22Rv1 (cell line): ENCODE data around the gene STH.

ENCODE experiments used
- H3K27ac ChIP-seq: fragments of 450-650 bp; 2 replicates; pipeline ENCODE4 v1.5.1; 2017
- ZFX ChIP-seq: fragments of 450-650 bp; IDR thresholded peaks from 2 replicates; pipeline ENCODE4 v1.6.1; 2017; ENCODE audit warnings: antibody characterized with exemption, borderline replicate concordance
- TF ChIP-seq, protein P1 (sequence below): fragments of 450-650 bp; IDR thresholded peaks from 2 replicates; pipeline ENCODE4 v1.5.1; 2017; ENCODE audit warnings: mild to moderate bottlenecking

STH gene

DNA sequence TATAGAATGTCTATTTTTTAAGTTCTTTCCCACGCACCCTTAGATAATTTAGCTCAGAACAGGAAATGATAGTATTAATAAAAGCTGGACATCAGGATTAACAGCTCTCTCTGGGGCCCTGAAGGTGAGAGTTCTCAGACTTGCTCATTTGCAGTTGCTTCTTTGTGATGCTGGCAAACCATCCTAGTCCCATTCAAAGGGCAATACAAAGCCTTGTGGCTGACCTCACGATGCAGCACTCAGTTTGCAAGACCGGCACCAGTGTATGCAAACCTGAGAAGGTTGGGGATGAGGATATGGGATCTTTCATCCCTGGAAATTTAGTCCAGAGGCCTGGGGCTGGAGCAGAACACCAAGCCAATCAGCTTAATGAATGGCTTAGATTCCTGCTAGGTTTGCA is 29.3 kb downstream of the STH start:
- no peak for TF ChIP-seq ZFX
- TF ChIP-seq, protein P1, sequence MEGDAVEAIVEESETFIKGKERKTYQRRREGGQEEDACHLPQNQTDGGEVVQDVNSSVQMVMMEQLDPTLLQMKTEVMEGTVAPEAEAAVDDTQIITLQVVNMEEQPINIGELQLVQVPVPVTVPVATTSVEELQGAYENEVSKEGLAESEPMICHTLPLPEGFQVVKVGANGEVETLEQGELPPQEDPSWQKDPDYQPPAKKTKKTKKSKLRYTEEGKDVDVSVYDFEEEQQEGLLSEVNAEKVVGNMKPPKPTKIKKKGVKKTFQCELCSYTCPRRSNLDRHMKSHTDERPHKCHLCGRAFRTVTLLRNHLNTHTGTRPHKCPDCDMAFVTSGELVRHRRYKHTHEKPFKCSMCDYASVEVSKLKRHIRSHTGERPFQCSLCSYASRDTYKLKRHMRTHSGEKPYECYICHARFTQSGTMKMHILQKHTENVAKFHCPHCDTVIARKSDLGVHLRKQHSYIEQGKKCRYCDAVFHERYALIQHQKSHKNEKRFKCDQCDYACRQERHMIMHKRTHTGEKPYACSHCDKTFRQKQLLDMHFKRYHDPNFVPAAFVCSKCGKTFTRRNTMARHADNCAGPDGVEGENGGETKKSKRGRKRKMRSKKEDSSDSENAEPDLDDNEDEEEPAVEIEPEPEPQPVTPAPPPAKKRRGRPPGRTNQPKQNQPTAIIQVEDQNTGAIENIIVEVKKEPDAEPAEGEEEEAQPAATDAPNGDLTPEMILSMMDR, result no peak
- no peak overlapping the region for H3K27ac ChIP-seq

- no peak overlapping the region for H3K27ac ChIP-seq
- no peak for TF ChIP-seq ZFX
- TF ChIP-seq, protein P1, result no peak
Measured at GRCh38 chr17:46028981-46029565, 30.0 kb downstream of the STH start.

DNA sequence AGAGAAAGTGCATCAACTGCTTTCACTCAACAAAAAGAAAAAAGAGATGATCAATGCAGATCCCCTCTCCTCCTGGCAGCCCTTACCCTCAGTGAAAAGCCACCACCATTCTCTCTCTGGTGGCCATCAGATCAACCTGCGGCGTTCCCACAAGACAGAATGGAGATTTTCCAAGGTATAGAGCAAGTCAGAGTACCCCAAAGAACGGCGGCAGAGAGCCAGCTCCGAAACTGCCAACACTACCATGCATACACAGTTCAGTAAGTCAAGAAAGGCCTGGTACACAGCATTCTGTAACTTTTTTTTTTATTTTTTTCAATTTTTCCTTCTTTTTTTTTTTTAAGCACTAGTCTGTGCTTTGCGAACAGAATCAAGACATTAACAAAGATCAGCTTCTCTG is 30.6 kb downstream of the STH start:
- H3K27ac ChIP-seq, result no peak overlapping the region
- TF ChIP-seq ZFX, result no peak

DNA sequence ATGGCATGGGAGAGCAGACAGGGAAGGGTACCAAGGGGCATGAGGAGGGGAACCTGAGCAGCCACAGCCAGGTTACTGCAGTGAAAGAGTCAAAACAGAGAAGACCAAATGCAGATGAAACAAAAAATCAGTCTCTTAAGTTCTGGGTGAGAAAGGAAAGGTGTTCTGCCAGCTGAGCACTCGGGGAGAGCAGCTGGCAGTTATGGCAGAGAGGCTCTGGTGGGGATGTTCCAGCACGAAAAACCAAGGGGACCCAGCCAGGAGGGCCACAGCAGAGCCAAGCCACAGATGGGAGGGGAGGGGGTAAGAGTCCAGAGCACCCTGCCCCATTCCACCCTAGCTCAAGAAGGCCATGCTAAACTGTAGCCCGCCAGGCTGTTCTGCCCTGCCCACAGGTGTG is 31.7 kb downstream of the STH start:
- no peak overlapping the region for H3K27ac ChIP-seq
- TF ChIP-seq, protein P1, result no peak
- TF ChIP-seq ZFX, result no peak

DNA sequence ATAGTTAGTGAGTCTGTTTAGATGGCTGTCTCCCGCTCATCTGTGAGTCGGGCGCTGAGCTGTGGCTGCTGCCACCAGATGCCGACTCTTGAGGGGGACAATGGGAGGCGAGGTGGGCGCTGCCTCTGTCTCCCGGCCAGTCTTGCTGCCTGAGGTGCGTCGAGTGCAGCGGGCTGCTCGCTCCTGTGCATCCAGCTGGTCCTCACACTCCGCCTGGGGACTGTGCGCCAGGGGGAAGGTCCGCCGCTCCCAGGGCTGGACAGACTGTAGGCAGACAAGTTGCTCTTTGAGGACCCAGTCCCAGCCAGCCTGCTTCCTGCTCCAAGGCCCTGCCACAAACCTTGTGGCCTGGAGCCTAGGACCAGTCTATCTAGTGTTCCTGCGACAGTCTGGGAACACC is 32.4 kb downstream of the STH start:
- H3K27ac ChIP-seq, result no peak overlapping the region
- TF ChIP-seq, protein P1, result no peak
- no peak for TF ChIP-seq ZFX

DNA sequence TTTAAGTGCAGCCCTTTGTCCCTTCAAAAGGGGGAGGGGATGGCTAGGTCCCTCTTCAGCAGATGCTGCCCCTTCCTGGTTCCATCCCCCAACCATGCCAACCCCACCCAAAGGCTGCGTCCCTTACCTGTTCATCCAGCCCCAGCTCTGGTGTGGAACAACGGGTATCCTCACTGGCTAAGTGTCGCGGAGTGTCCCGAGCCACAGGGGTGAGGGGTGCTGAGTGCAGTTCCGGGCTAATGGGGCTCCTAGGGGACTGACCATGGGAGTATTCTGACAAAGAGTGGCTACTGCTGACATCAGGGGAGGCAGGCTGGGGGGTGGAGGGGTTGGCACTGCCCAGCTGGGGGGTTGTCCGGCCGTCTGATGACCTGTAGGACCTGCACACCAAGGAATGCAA is 32.9 kb downstream of the STH start:
- TF ChIP-seq, protein P1, result no peak
- no peak for TF ChIP-seq ZFX
- H3K27ac ChIP-seq, result no peak overlapping the region

GRCh38 chr17:46032909-46033308 is 33.9 kb downstream of the STH start:
- TF ChIP-seq, protein P1, result no peak
- no peak for TF ChIP-seq ZFX
- no peak overlapping the region for H3K27ac ChIP-seq

DNA sequence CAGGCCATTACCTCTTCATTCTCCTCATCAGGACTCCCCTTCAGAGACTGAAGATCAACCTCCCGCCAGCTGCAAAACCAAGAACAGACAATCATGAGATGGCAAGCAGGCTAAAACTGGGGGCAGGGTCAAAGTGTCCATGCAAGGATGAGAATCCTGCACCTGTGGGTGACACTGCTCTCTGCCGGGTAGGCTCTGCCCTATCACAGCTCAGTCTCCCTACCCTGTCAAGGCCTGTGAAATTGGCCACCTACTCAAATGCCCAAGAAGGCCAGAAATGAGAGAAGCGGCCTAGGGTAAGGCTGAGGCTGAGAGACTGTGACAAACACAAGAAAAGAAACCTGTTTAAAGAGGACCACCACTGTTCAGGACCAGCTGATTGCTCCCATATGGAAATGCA is 34.3 kb downstream of the STH start:
- no peak for TF ChIP-seq ZFX
- TF ChIP-seq, protein P1, result no peak
- no peak overlapping the region for H3K27ac ChIP-seq
